NCI-H2029 treated with DMSO at 0.1 percent for 48 hours (cell line): Measurements from ENCODE around the gene CPPED1.
"Not testable (repeated sequence)": the region's sequence is repeated elsewhere in the genome, so short reads cannot be mapped to it uniquely, and the experiment has no call there.

Source experiments
- DNase-seq: peaks from one replicate; lab custom pipeline; 2025; lab: John Stamatoyannopoulos, UW

Gene CPPED1

GRCh38 chr16:12801511-12802042 lies 2.1 kb downstream of the CPPED1 start:
- DNase-seq: no peak

- DNase-seq: no peak
These were observed 2.9 kb downstream of the CPPED1 start for GRCh38 chr16:12800817-12801216.

GRCh38 chr16:12799996-12800395 lies 3.7 kb downstream of the CPPED1 start:
- not testable (repeated sequence) for DNase-seq

GRCh38 chr16:12798846-12799245 lies 4.8 kb downstream of the CPPED1 start:
- no peak for DNase-seq

GRCh38 chr16:12798171-12798570 lies 5.5 kb downstream of the CPPED1 start:
- no peak for DNase-seq

- no peak for DNase-seq
These were observed 7.2 kb downstream of the CPPED1 start for GRCh38 chr16:12796498-12796897.

- no peak for DNase-seq
These were observed 8.9 kb downstream of the CPPED1 start for GRCh38 chr16:12794486-12795387.

- DNase-seq: no peak
These were observed 9.8 kb downstream of the CPPED1 start for GRCh38 chr16:12793865-12794240.

- DNase-seq: no peak
These were observed 10.4 kb downstream of the CPPED1 start for GRCh38 chr16:12793120-12793864.

GRCh38 chr16:12792528-12792927 lies 11.2 kb downstream of the CPPED1 start:
- DNase-seq: not testable (repeated sequence)

GRCh38 chr16:12791340-12791739 lies 12.3 kb downstream of the CPPED1 start:
- DNase-seq: no peak

- no peak for DNase-seq
These were observed 14.9 kb downstream of the CPPED1 start for GRCh38 chr16:12788758-12789157.

GRCh38 chr16:12786081-12786480 lies 17.6 kb downstream of the CPPED1 start:
- no peak for DNase-seq

GRCh38 chr16:12784076-12784475 lies 19.6 kb downstream of the CPPED1 start:
- DNase-seq: no peak

GRCh38 chr16:12781777-12782176 lies 21.9 kb downstream of the CPPED1 start:
- no peak for DNase-seq

- DNase-seq: no peak
These were observed 23.2 kb downstream of the CPPED1 start for GRCh38 chr16:12780467-12780866.

- no peak for DNase-seq
These were observed 25.0 kb downstream of the CPPED1 start for GRCh38 chr16:12778726-12779125.

GRCh38 chr16:12775656-12776236 lies 27.9 kb downstream of the CPPED1 start:
- DNase-seq: no peak

GRCh38 chr16:12773221-12773620 lies 30.5 kb downstream of the CPPED1 start:
- no peak for DNase-seq

GRCh38 chr16:12771341-12771798 lies 32.3 kb downstream of the CPPED1 start:
- DNase-seq: no peak

- no peak for DNase-seq
These were observed 34.2 kb downstream of the CPPED1 start for GRCh38 chr16:12769525-12769924.

- no peak for DNase-seq
These were observed 35.8 kb downstream of the CPPED1 start for GRCh38 chr16:12767897-12768296.
